PC-3 (cell line): Measurements from ENCODE around the gene SSNA1. TPM values are rescaled to one million over a fixed set of nuclear protein-coding genes. Genes with fewer than 3 reads are reported as not detected.

Source experiments
- ATAC-seq: fragments of 200-7000 bp; cut with Tn5 transposase; 2 replicates; pipeline ENCODE4 v1.9.1; 2020; ENCODE audit warnings: mild to moderate bottlenecking, moderate library complexity
- BruUV-seq: library from RNA; stranded (reverse); fragments of 400-500 nt; replicated peaks from 2 replicates; lab custom pipeline; 2021; lab: Mats Ljungman, UMichigan
- CTCF ChIA-PET: fragments of 300-600 bp; sonication (Branson Sonifier 250); formaldehyde crosslinking; loops from one replicate; lab custom pipeline; 2022; ENCODE audit warnings: antibody characterized with exemption; lab: Charles Lee
- POLR2A ChIA-PET: fragments of 300-600 bp; sonication (Branson Sonifier 250); formaldehyde crosslinking; loops from one replicate; lab custom pipeline; 2022; ENCODE audit warnings: antibody characterized with exemption; ENCODE audit not compliant: unreplicated experiment; lab: Charles Lee
- DNase-seq: peaks from one replicate; pipeline ENCODE4 v3.0.0-alpha.2; 2015
- H2AFZ ChIP-seq: fragments of 300-600 bp; sonication (generic); 2 replicates; pipeline ENCODE4 v1.6.0; 2016; ENCODE audit warnings: antibody characterized with exemption, low read length
- H3F3A ChIP-seq: fragments of 300-600 bp; sonication (generic); one replicate; pipeline ENCODE4 v1.6.0; 2017; ENCODE audit warnings: antibody characterized with exemption, low read length, control low read depth, mild to moderate bottlenecking; ENCODE audit not compliant: unreplicated experiment
- H3K27ac ChIP-seq: fragments of 300-600 bp; sonication (generic); 2 replicates; pipeline ENCODE4 v1.5.1; 2016; ENCODE audit warnings: mild to moderate bottlenecking, low read length
- H3K27me3 ChIP-seq: fragments of 300-600 bp; sonication (generic); 2 replicates; pipeline ENCODE4 v1.6.1; 2016; ENCODE audit warnings: low read length, mixed read lengths
- H3K36me3 ChIP-seq: fragments of 300-600 bp; sonication (generic); 2 replicates; pipeline ENCODE4 v1.6.1; 2016; ENCODE audit warnings: low read depth, mixed run types, low read length, mixed read lengths
- H3K4me1 ChIP-seq: fragments of 300-600 bp; sonication (generic); 2 replicates; pipeline ENCODE4 v1.5.1; 2016; ENCODE audit warnings: low read length; ENCODE audit not compliant: insufficient read depth
- H3K4me2 ChIP-seq: fragments of 300-600 bp; sonication (generic); 2 replicates; pipeline ENCODE4 v1.6.0; 2016; ENCODE audit warnings: low read length
- H3K4me3 ChIP-seq: fragments of 300-600 bp; sonication (generic); 2 replicates; pipeline ENCODE4 v1.5.1; 2016; ENCODE audit warnings: mild to moderate bottlenecking, low read length, mixed read lengths
- H3K79me2 ChIP-seq: fragments of 300-600 bp; sonication (generic); 2 replicates; pipeline ENCODE4 v1.6.1; 2017; ENCODE audit warnings: low read length, mixed read lengths
- H3K9ac ChIP-seq: fragments of 300-600 bp; sonication (generic); 2 replicates; pipeline ENCODE4 v1.6.0; 2016; ENCODE audit warnings: mild to moderate bottlenecking, low read length
- H3K9me2 ChIP-seq: fragments of 300-600 bp; sonication (generic); replicated peaks from 2 replicates; pipeline ENCODE4 v1.6.1; 2016; ENCODE audit warnings: mixed run types, low read length, mixed read lengths
- H3K9me3 ChIP-seq: fragments of 300-600 bp; sonication (generic); 2 replicates; pipeline ENCODE4 v1.6.1; 2016; ENCODE audit warnings: low read length, mixed read lengths
- H4K20me1 ChIP-seq: fragments of 300-600 bp; sonication (generic); 2 replicates; pipeline ENCODE4 v1.6.1; 2016; ENCODE audit warnings: low read length, mixed read lengths
- EZH2 ChIP-seq: fragments of 300-600 bp; sonication (generic); IDR thresholded peaks from one replicate; pipeline ENCODE4 v1.6.1; 2017; ENCODE audit warnings: antibody characterized with exemption, mild to moderate bottlenecking, low read length; ENCODE audit not compliant: unreplicated experiment
- EZH2phosphoT487 ChIP-seq: fragments of 300-600 bp; sonication (generic); IDR thresholded peaks from 2 replicates; pipeline ENCODE4 v1.6.1; 2018; ENCODE audit warnings: mild to moderate bottlenecking, antibody characterized with exemption, low read length, borderline replicate concordance
- intact Hi-C: fragments of 100-400 bp; cut with micrococcal nuclease; formaldehyde crosslinking; loops from 2 replicates; pipeline ENCODE4 v1.9.0; 2023
- total RNA-seq: library from RNA; depleted of rRNA; stranded (reverse); fragments of >200 nt; gene quantifications from 2 replicates; pipeline ENCODE4 v1.2.3, GENCODE V29; 2014
- TF ChIP-seq, protein P1 (sequence below): fragments of 300-600 bp; sonication (generic); conservative IDR thresholded peaks from 2 replicates; pipeline ENCODE4 v1.5.1; 2017; ENCODE audit warnings: antibody characterized with exemption, low read depth, mild to moderate bottlenecking, low read length

SSNA1 gene
- total RNA-seq, 1 experiment from 2014 or later: 123 TPM

DNA sequence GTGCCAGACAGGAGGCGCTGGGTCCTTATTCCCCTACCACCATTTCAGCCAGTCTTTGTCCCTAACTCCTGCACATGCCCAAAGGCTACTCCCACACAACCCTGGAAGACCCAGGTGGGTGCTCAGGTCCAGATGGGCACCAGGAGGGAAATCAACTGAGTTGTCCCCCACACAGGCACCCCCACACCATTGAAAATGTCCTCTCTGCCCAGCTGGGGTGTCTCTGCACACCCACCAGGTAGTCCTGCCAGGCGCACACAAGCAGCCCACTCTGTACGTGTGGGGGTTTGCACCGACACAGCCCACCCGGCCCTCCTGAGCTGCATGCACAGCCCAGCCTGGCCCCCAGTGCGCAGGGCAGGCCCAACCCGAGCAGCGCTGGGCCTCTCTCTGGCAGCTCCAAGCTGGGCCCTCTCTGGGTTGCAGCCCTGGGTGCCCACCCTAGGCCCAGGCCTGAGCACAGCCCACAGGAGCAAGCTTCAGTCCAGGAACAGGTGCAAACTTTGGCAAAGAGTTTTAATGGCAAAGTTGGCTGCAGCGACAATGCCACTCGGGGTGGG, 31.4 kb downstream of the SSNA1 start:
- BruUV-seq: no TSS peak
- Histone ChIP-seq H3F3A (peaks cover 2% of the 10 kb centered on the region), H3K4me3 (no peak overlapping the region), H3K9me3 (no peaks in the 10 kb centered on the region), H2AFZ (no peak overlapping the region), H3K27me3 (no peaks in the 10 kb centered on the region), H4K20me1 (no peaks in the 10 kb centered on the region), H3K9me2 (no peaks in the 10 kb centered on the region), H3K36me3 (no peaks in the 10 kb centered on the region), H3K4me2 (no peak overlapping the region), H3K4me1 (peaks cover 33% of the 10 kb centered on the region), H3K27ac (no peak overlapping the region), H3K79me2 (peaks cover 8% of the 10 kb centered on the region; the same call in 1 of the 2 replicates), H3K9ac (no peak overlapping the region)
- CTCF ChIA-PET: no interaction called here
- ATAC-seq: no peak
- intact Hi-C loops: no loop called here
- TF ChIP-seq, protein P1, sequence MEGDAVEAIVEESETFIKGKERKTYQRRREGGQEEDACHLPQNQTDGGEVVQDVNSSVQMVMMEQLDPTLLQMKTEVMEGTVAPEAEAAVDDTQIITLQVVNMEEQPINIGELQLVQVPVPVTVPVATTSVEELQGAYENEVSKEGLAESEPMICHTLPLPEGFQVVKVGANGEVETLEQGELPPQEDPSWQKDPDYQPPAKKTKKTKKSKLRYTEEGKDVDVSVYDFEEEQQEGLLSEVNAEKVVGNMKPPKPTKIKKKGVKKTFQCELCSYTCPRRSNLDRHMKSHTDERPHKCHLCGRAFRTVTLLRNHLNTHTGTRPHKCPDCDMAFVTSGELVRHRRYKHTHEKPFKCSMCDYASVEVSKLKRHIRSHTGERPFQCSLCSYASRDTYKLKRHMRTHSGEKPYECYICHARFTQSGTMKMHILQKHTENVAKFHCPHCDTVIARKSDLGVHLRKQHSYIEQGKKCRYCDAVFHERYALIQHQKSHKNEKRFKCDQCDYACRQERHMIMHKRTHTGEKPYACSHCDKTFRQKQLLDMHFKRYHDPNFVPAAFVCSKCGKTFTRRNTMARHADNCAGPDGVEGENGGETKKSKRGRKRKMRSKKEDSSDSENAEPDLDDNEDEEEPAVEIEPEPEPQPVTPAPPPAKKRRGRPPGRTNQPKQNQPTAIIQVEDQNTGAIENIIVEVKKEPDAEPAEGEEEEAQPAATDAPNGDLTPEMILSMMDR: no peak
- TF ChIP-seq EZH2 (no peak), EZH2phosphoT487 (no peak)
- no peak for DNase-seq
- POLR2A ChIA-PET: interaction anchor here (0.6 kb wide), 1 partner anchor 133 kb away, joined by 4 read pairs; the partner anchor contains the start of gene MAN1B1

DNA sequence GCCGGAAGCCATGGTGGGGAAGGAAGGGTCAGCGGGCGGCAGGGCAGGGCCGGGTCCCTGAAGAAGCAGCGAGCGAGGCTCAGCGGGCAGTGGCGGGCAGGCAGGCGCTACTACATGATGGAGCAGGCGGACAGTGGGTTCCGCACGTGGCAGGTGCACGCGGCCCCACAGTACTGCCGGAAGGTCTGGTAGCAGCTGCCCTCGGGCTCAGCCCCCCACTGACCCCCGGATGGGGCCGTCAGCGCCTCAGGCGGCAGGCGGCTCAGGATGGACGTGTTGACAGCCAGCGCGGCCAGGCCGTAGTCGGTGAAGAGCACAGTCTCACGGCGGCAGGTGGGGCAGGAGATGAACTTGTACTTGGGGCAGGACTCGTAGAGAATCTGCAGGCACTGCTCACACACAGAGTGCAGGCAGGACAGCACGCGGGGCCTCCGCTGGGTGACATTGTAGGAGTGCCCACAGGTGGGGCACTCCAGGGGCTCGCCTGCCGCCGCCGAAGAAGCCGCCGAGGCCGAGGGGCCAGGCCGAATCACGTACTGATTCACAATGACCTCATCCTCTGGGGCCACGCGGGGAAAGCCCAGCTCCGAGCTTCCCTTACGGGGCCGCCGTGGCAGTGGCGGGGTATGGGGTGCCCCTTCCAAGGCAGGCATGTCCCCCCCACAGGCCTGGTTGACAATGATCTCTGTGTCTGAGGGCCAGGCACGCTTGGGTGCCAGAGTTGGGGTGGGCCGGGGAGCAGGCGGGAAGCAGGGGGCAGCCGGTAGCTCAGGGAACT, 32.0 kb downstream of the SSNA1 start:
- no peak for DNase-seq
- ChIA-PET POLR2A (no interaction called here), CTCF (no interaction called here)
- H3K27me3 ChIP-seq: no peaks in the 10 kb centered on the region
- peaks cover 14% of the 10 kb centered on the region for H3K79me2 ChIP-seq
- H3K27ac ChIP-seq: no peak overlapping the region
- H3K9me2 ChIP-seq: no peaks in the 10 kb centered on the region
- TF ChIP-seq EZH2 (no peak), EZH2phosphoT487 (no peak)
- TF ChIP-seq, protein P1: no peak
- no peak overlapping the region for H3K4me2 ChIP-seq
- ATAC-seq: no peak
- H3K36me3 ChIP-seq: no peaks in the 10 kb centered on the region
- no peak overlapping the region for H3K4me3 ChIP-seq
- H3K9ac ChIP-seq: no peak overlapping the region
- peaks cover 40% of the 10 kb centered on the region for H3K4me1 ChIP-seq
- H4K20me1 ChIP-seq: no peaks in the 10 kb centered on the region
- TSS peak; percentile 20 for BruUV-seq
- H3K9me3 ChIP-seq: no peaks in the 10 kb centered on the region
- intact Hi-C loops: no loop called here
- no peak overlapping the region for H2AFZ ChIP-seq
- H3F3A ChIP-seq: peaks cover 2% of the 10 kb centered on the region

DNA sequence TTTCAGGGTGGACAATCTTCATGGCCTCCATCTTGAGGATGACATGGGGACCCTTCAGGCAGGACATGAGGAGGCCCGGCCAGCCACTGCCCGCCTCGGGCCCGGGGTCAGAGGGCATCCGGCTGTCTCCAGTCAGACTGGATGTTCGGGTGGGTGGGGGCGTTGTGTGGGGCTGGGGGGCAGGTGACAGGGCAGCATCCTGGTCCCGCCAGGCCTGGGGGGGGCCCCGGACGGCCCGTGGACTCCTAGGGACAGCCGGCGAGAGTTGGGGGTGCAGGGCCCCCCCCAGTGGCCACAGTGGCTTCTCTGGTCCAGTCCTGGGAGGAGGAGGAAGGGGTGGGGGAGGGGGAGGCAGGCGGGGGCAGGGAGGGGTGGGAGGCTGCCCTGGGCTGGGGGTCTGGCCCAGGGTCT, 32.6 kb downstream of the SSNA1 start:
- no peak for TF ChIP-seq EZH2phosphoT487
- TF ChIP-seq, protein P1: no peak
- no peak for TF ChIP-seq EZH2
- intact Hi-C loops: no loop called here
- H4K20me1 ChIP-seq: no peaks in the 10 kb centered on the region
- no peak overlapping the region for H3K4me2 ChIP-seq
- ChIA-PET POLR2A (no interaction called here), CTCF (no interaction called here)
- H3K4me1 ChIP-seq: peaks cover 46% of the 10 kb centered on the region
- no peaks in the 10 kb centered on the region for H3K9me2 ChIP-seq
- H3K9me3 ChIP-seq: no peaks in the 10 kb centered on the region
- H3K9ac ChIP-seq: no peak overlapping the region
- BruUV-seq: no TSS peak
- H3K4me3 ChIP-seq: no peak overlapping the region
- no peak for ATAC-seq
- H2AFZ ChIP-seq: no peak overlapping the region
- no peaks in the 10 kb centered on the region for H3K27me3 ChIP-seq
- H3K79me2 ChIP-seq: peaks cover 19% of the 10 kb centered on the region
- no peak for DNase-seq
- no peaks in the 10 kb centered on the region for H3K36me3 ChIP-seq
- no peak overlapping the region for H3K27ac ChIP-seq
- H3F3A ChIP-seq: peaks cover 2% of the 10 kb centered on the region
